Lower leg skin (tissue), 3 donors: ENCODE data around the gene MPST.

Source experiments
- POLR2A ChIP-seq, 2 donors: fragments of 450-650 bp; IDR thresholded peaks; one replicate each; pipeline ENCODE4 v1.6.1; 2016 to 2017; ENCODE audit warnings: antibody characterized with exemption in 2 of 2, mild to moderate bottlenecking in 1 of 2, moderate library complexity in 1 of 2
- TF ChIP-seq, protein P1 (sequence below), 3 donors: fragments of 450-650 bp; IDR thresholded peaks; one replicate each; pipeline ENCODE4 v1.5.1; 2016; ENCODE audit warnings: antibody characterized with exemption in 3 of 3, mild to moderate bottlenecking in 3 of 3, moderate library complexity in 2 of 3

DNA sequence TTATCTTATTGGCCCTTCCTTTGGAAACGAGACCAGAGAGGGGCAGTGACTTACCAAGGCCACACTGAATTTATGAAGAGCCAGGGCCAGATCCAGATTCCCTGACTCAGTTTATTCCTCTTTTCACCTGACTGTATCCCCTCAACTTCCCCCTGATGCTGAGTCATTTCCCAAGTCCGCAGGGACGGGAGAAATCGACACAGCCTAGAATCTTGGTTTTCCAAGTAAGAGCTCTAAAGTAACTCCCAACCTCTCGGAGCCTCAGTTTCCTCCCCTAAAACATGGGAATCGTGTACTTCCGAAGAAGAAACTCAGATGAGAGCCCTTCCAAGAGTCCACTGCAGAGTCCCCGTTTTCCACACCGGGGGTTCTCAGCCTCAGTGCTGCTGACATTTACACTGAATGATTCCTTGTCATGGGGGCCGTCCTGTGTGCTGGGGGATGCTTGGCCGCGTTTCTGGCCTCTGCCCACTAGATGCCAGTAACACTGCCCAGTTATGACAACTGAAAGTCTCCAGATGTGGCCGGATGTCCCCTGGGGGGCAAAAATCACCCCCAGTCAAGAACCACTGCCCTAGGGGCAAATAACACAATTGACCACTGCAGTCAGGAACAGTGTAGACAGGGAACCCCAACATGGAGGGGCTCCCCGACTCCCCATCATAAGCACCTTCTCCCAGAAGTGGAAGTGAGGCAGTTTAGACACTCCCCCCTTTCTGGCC lies 11.2 kb downstream of the MPST start:
- TF ChIP-seq, protein P1, sequence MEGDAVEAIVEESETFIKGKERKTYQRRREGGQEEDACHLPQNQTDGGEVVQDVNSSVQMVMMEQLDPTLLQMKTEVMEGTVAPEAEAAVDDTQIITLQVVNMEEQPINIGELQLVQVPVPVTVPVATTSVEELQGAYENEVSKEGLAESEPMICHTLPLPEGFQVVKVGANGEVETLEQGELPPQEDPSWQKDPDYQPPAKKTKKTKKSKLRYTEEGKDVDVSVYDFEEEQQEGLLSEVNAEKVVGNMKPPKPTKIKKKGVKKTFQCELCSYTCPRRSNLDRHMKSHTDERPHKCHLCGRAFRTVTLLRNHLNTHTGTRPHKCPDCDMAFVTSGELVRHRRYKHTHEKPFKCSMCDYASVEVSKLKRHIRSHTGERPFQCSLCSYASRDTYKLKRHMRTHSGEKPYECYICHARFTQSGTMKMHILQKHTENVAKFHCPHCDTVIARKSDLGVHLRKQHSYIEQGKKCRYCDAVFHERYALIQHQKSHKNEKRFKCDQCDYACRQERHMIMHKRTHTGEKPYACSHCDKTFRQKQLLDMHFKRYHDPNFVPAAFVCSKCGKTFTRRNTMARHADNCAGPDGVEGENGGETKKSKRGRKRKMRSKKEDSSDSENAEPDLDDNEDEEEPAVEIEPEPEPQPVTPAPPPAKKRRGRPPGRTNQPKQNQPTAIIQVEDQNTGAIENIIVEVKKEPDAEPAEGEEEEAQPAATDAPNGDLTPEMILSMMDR (IDR thresholded peaks at IDR 0.05), result no peak
- no peak for TF ChIP-seq POLR2A (IDR thresholded peaks at IDR 0.05)
